HG02885 (cell line): ENCODE results near the gene SLC41A2.
"Not testable (repeated sequence)": the region's sequence is repeated elsewhere in the genome, so short reads cannot be mapped to it uniquely, and the experiment has no call there.

Experiments used
- ATAC-seq: cut with Tn5 transposase; IDR thresholded peaks from one replicate; pipeline ENCODE4 v1.9.1; 2021; ENCODE audit warnings: mild to moderate bottlenecking; ENCODE audit not compliant: unreplicated experiment, poor library complexity

Gene SLC41A2

GRCh38 chr12:104964856-104965205, 6.7 kb upstream of the SLC41A2 start:
- no peak for ATAC-seq

- no peak for ATAC-seq
Observed at GRCh38 chr12:104964167-104964855, 6.2 kb upstream of the SLC41A2 start.

- ATAC-seq, result no peak
Observed at GRCh38 chr12:104963757-104964156, 5.7 kb upstream of the SLC41A2 start.

- ATAC-seq, result no peak
Observed at GRCh38 chr12:104960464-104960863, 2.4 kb upstream of the SLC41A2 start.

- no peak for ATAC-seq
Observed at GRCh38 chr12:104959335-104959841, 1.3 kb upstream of the SLC41A2 start.

GRCh38 chr12:104958805-104959334, 780 bp upstream of the SLC41A2 start:
- no peak for ATAC-seq

GRCh38 chr12:104957719-104958000, 430 bp downstream of the SLC41A2 start:
- peak; percentile 33 for ATAC-seq

- ATAC-seq, result no peak
Observed at GRCh38 chr12:104956870-104957718, 996 bp downstream of the SLC41A2 start.

- no peak for ATAC-seq
Observed at GRCh38 chr12:104955703-104956102, 2.4 kb downstream of the SLC41A2 start.

- ATAC-seq, result no peak
Observed at GRCh38 chr12:104953323-104953722, 4.8 kb downstream of the SLC41A2 start.

GRCh38 chr12:104952816-104953215, 5.3 kb downstream of the SLC41A2 start:
- no peak for ATAC-seq

GRCh38 chr12:104951759-104952509, 6.2 kb downstream of the SLC41A2 start:
- no peak for ATAC-seq

GRCh38 chr12:104948716-104949115, 9.4 kb downstream of the SLC41A2 start:
- ATAC-seq, result not testable (repeated sequence)

GRCh38 chr12:104944252-104944651, 13.8 kb downstream of the SLC41A2 start:
- ATAC-seq, result no peak

- ATAC-seq, result not testable (repeated sequence)
Observed at GRCh38 chr12:104943401-104943800, 14.7 kb downstream of the SLC41A2 start.

GRCh38 chr12:104942075-104942474, 16.0 kb downstream of the SLC41A2 start:
- no peak for ATAC-seq

- no peak for ATAC-seq
Observed at GRCh38 chr12:104941454-104941853, 16.6 kb downstream of the SLC41A2 start.

GRCh38 chr12:104939089-104939488, 19.0 kb downstream of the SLC41A2 start:
- no peak for ATAC-seq

- ATAC-seq, result no peak
Observed at GRCh38 chr12:104938371-104938770, 19.7 kb downstream of the SLC41A2 start.

- ATAC-seq, result no peak
Observed at GRCh38 chr12:104935886-104936285, 22.2 kb downstream of the SLC41A2 start.

- ATAC-seq, result no peak
Observed at GRCh38 chr12:104933778-104934177, 24.3 kb downstream of the SLC41A2 start.
